Lower leg skin (tissue), 3 donors: ENCODE measurements around the gene CACNA1D.

Source experiments
- CTCF ChIP-seq, 3 donors: fragments of 450-650 bp; IDR thresholded peaks; one replicate each; pipeline ENCODE4 v1.5.1; 2016; ENCODE audit warnings: antibody characterized with exemption in 3 of 3, mild to moderate bottlenecking in 3 of 3, moderate library complexity in 2 of 3
- POLR2A ChIP-seq, 2 donors: fragments of 450-650 bp; IDR thresholded peaks; one replicate each; pipeline ENCODE4 v1.6.1; 2016 to 2017; ENCODE audit warnings: antibody characterized with exemption in 2 of 2, mild to moderate bottlenecking in 1 of 2, moderate library complexity in 1 of 2

GRCh38 chr3:53553200-53553599 is 58.8 kb downstream of the CACNA1D start:
- TF ChIP-seq CTCF (IDR thresholded peaks at IDR 0.05) = no peak
- no peak for TF ChIP-seq POLR2A (IDR thresholded peaks at IDR 0.05)
